Epithelial cell of esophagus (primary cell): Measurements from ENCODE around the gene CYFIP2.

Source experiments
- DNase-seq: peaks from one replicate; pipeline ENCODE4 v3.0.0; 2010; ENCODE audit warnings: low read depth
- H3K4me3 ChIP-seq: 2 replicates; pipeline ENCODE4 v1.5.1; 2011; ENCODE audit warnings: mild to moderate bottlenecking, low read length, control low read depth
- CTCF ChIP-seq: IDR thresholded peaks from 2 replicates; pipeline ENCODE4 v1.5.1; 2011; ENCODE audit warnings: low read depth, mild to moderate bottlenecking, low read length, control low read depth, inconsistent platforms; ENCODE audit not compliant: insufficient read depth; ENCODE audit errors: missing control alignments

CYFIP2 gene

GRCh38 chr5:157269761-157270272 is 3.9 kb downstream of the CYFIP2 start:
- no peak for TF ChIP-seq CTCF
- no peak overlapping the region for H3K4me3 ChIP-seq
- DNase-seq, result peak; percentile 19

- H3K4me3 ChIP-seq, result no peak overlapping the region
These were observed 4.8 kb downstream of the CYFIP2 start for GRCh38 chr5:157270771-157271170.

GRCh38 chr5:157271740-157272271 is 5.9 kb downstream of the CYFIP2 start:
- no peak for DNase-seq
- no peak overlapping the region for H3K4me3 ChIP-seq
- no peak for TF ChIP-seq CTCF

More at GRCh38 chr5:157270771-157271170, 4.8 kb downstream of the CYFIP2 start:
- DNase-seq, result no peak
- TF ChIP-seq CTCF, result no peak

GRCh38 chr5:157273131-157273556 is 7.2 kb downstream of the CYFIP2 start:
- no peak for DNase-seq
- no peak for TF ChIP-seq CTCF
- H3K4me3 ChIP-seq, result no peak overlapping the region

- DNase-seq, result no peak
- no peak for TF ChIP-seq CTCF
- H3K4me3 ChIP-seq, result no peak overlapping the region
These were observed 9.5 kb downstream of the CYFIP2 start for GRCh38 chr5:157275403-157275802.

GRCh38 chr5:157278319-157279037 is 12.6 kb downstream of the CYFIP2 start:
- TF ChIP-seq CTCF, result no peak
- no peak overlapping the region for H3K4me3 ChIP-seq
- DNase-seq, result no peak

- H3K4me3 ChIP-seq, result no peak overlapping the region
- peak; percentile 34 for DNase-seq
These were observed 13.8 kb downstream of the CYFIP2 start for GRCh38 chr5:157279605-157280239.

More at GRCh38 chr5:157279605-157280239, 13.8 kb downstream of the CYFIP2 start:
- TF ChIP-seq CTCF, result no peak
